Endometrium (tissue), 2 donors: Measurements from ENCODE around the gene SMYD1.

Source experiments
- FAIRE-seq: peaks from 2 replicates; lab custom pipeline; 2012; peaks lifted over from hg19 to GRCh38; lab: Jason Lieb, UNC
- donor health status: control.
- donor health status: control.

Gene SMYD1

DNA sequence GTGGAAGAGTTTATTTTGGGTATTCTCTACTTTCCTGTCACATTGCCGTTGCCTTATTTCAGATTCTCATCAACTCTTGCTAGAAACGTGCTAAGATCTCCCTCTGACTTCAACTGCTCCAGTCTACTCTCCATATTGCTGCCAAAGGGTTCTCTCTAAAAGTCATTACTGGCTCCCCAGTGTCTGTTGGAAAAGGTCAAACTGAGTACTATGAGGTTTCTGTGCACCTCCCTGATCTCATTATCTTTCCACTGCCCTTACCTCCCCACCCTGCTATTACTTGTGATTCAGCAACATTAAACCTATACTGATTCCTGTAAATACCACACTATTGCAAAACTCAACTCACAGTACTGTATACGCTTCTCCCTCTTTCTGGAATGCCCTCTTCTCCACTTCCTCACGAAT lies 10.2 kb upstream of the SMYD1 start:
- no peak for FAIRE-seq

DNA sequence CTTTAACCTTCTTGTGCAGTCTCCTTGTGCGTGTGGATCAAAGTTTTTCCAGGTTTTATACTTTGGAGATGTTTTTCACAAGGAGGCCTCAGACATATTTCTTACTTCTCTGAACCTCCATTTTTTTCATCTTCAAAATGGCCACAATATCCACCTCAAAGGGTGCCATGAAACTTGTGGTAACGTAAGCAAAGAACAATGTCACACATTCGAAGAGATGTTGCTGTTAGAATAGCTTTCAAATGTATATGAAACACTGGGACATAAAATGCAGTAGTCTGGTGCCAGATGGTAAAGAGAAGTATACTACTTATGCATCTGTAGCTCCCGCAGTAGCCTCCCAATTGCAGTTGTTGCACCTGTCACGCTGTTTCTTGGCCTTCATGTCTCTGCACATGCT lies 9.4 kb upstream of the SMYD1 start:
- no peak for FAIRE-seq

DNA sequence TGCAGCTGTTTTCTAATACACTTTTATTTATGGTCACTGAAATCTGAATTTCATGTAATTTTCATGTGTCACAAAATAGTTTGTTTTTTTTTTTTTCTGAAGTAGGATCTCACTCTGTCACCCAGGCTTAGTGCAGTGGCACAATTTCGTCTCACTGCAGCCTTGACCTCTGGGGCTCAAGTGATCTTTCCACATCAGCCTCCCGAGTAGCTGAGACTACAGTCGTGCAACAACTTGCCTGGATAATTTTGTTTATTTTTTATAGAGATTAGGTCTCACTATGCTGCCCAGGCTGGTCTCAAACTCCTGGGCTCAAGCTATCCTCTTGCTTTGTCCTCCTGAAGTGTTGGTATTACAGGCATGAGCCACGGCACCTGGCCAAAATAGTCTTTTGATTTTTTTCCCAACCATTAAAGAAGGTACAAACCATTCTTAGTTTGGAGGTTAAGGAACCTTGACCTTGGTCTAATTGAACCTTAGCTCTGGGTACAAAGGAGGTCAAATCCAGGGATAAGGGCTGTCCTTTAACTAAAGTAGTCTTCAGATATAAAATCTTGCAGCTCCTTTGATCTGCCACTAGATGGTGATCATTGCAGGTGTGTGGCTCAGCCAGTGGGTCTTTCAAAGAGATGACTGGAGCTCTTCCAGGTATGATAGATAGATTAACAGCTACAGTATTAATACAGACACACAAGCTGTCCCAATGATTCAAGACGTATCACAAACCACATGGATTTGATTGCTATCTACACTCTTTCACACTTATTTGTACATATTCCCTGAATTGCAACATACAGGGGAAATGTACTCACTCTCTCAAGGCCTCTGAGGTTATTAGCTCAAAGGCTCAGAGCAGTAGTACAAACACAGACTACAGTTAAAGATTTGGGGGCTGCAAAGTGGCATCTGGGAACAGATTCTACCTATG lies 7.4 kb upstream of the SMYD1 start:
- FAIRE-seq = no peak

DNA sequence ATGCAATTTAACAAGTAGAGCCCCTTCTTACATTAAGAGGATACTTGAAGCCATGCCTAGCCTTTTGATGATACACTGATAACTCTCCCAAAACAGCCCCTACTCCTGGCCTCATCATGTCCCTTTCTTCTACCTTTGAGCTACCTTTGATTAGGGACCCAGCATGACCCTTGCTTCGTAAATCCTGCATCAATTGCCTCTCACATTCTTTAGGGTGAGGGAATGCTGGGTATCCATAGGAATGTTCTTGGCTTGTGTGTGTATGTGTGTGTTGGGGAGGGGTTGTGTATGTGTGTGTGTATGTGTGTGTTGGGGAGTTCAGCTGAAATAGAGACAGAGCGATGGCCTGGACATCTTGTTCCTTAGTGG lies 6.7 kb upstream of the SMYD1 start:
- no peak for FAIRE-seq

DNA sequence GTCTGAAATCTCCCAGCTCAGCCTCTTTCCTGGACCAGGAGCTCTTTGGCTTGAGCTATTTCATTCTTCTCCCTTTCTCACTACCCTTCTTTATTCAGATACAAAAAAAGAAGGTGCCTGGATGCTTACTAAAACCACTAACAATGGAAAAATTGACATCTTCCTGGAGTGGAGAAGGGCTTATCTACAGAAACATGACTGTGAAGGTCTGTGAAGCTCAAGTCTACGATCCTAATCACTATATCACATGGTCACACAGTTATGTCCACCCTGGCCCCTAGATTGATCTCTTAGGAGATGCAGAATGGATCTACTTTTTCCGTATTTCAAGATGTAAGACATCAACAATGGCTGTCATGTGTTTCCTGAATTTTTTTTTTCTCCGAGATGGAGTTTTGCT lies 6.3 kb upstream of the SMYD1 start:
- FAIRE-seq = no peak

DNA sequence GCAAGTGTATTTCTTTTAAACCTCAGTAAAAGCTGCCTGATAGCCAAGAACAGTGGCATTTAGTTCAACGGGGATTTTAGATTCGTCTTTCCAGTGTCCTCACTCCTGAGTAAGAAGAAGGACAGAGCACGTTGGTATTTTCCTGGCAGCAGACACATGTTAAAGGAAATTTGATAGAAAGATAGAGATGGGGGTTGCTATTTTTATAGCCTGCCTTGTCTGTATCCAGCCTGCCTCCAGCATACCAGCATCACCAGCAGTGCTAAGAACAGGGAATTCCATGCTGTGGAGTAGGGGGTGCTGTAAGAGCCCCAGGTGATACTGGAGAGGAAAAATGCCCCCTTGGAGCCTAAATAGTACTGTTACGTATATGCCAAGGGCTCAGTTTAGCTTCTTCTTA lies 1.1 kb upstream of the SMYD1 start:
- no peak for FAIRE-seq

DNA sequence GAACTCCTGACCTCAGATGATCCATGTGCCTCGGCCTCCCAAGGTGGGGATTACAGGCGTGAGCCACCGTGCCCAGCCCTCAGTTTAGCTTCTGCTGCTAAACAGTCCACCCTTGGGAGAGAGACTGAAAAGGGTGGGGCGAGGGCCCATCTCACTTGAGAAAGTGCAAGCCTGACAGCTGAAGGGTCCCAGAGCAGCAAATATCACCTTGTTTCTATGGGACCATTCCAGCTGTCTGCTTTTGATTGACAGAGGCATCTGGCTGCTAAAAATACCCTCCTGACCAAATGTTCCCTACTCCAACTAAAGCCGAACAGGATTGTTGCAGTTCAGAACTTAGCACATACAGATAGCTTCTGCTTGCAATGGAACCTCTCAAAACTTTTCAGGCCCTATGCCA lies 436 bp upstream of the SMYD1 start:
- no peak for FAIRE-seq

DNA sequence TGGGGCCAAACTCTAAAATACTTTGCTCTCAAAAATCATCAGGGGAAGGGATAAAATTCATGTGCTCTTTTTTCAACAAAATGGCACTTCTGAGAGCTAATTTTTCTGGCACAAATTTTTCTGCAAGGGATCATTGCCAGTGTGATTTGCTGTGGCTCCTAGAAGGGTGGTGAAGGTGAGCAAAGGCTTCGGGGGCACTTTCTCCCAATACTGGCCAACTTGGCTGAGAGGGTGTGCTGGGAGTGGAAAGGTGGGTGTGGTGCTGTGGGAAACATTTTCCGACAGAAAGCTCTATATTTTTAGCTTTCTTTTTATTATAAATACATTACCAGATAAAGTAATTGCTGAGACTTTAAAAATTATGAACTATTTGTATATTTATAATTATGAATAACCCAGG lies 419 bp downstream of the SMYD1 start:
- no peak for FAIRE-seq

DNA sequence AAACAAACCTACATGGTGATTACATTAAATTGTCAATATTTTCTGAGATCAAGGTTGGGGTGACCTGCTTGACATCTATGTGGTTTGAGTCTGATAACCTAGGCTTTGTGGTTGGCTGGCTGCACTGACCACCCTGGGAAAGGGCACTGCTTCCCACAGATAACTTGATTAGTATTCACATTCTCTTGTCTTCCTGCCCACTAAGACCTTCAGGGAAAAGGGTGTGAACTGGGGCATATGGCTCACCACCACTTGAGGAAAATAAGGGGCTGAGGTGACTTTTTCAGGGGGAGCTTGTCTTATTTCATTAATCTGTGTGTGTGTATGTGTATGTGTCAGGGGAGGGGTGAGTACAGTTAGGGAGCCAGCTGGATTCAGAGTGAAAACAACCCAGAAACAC lies 1.5 kb downstream of the SMYD1 start:
- no peak for FAIRE-seq

DNA sequence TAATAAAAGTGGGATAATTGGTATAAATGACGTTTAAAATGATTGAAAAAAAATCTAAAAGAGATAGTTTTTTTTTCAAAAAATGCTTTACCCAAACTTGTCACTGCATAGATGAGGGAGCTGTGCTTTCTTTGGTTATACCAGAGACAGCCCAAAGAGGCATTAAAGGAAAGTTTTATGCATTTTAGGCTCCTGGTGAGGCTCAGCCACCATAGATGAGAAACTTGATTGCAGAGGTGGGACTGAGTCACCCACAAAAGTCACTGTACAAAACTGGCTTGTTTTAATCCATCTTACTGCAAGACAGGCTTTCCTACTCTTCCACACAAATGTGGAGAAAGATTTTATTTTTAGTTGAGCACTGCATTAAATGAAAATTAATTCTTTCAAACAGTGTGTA lies 2.4 kb downstream of the SMYD1 start:
- FAIRE-seq = no peak

DNA sequence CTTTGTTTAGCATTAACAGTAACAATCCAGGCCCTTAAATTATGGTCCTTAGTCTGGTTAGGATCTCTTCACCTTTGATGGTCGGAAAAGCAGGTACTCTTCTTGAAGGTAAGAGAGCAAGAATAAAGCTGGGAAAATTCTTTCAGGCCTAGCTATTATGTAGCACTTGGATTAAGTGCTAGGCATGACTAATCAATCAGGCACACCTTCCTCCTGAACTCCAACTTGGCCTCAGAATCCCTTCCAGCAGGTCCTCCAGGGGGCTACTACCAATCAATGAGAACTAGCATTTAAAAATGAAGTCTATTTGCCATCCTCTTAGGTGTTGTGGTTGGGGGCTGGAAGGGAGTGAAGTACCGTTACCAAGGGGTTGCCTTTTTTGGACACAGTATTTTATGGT lies 3.7 kb downstream of the SMYD1 start:
- no peak for FAIRE-seq

DNA sequence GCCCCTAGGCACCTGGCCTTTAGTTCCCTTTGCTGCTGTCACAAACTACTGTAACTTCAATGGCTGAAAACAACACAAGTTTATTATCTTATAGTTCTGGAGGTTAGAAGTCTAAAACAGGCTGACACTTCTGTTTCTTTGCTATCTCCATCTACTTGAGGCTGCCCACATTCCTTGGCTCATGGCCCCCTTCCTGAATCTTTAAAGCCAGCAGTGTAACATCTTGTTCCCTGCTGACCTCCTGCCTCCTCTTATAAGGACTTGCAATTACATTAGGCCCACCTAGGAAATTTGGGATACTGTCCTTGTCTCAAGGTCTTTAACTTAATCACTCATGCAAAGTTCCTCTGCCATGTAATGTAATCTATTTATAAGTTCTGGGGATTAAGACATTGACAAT lies 6.5 kb downstream of the SMYD1 start:
- no peak for FAIRE-seq

DNA sequence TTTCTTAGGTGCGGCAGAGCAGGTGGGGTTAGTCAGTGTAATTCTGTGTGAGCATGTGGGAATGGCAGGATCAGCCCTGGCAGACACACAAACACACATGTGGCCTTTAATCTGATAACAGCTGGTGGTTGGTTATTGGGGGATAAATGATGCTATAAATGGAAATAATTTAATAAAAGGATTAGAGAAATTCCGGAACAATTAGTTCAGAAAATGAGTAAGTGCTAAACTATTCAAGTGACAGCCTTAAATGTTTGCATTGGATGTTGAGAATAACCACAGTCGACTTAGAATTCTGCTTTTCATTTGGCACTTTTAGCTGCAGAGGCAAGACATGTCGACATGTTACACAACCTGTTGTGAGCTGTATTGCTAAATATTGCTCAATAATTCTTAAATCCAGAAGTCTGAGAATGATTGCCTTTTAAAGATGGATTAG lies 7.2 kb downstream of the SMYD1 start:
- FAIRE-seq = no peak

DNA sequence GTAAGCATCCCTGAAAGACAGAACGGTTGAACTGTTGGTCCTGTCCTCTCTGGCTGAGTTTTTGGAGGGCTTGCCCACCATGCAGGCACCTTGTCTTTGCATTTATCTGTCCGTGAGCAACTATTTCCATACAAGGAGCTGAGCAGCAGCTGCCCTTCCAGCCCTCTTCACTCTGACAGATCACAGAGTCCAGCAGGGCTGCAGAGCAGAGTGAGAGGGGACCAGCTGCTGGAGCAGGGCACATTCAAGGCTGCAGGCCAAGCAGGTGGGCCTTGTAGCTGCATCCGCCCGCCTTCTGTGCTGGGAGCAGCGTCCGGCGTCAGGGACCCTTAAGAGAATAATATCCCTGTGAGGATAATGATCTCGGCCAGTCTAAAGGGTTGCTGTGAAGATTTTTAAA lies 9.5 kb downstream of the SMYD1 start:
- no peak for FAIRE-seq

DNA sequence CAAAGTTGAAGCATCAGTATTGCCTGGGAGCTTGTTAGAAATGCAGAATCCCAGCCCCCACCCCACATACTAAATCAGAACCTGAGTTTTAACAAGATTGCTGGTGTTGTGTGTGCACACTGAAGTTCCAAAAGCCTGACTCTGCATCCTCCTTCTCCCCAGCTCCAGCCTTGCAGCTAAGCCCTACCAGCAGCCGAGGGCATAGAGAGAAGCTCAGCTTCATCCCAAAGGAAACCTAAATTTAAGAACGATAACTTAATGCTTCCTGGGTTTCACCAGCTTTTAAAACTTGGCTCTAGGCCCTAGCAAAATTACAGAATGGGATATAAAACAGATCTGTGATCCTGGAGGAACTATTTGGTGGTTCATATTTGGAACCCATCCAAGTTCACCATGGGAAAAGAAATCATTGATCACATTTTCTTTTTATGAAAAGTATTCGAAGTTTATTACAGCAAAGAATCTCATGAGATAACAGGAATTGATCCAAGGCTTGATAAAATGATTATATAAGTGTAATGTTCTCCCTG lies 11.1 kb downstream of the SMYD1 start:
- no peak for FAIRE-seq

DNA sequence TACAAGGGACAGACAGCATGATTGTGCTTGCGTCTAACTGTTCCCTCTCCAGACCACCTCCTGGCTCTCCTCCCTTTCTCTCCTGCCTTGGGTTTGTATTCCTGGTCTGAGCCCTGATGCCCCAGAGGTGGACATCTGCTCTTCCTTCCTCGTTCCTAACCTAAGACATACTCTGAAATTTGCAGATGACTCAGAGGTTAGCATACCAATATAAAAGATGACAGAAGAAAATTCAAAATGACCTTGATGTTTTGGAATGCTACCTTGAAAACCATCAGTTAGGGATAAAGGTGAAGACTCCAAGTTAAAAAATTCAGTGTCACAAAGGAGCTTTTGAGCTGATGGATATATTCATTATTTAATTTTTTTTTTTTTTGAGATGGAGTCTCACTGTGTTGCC lies 12.9 kb downstream of the SMYD1 start:
- no peak for FAIRE-seq

DNA sequence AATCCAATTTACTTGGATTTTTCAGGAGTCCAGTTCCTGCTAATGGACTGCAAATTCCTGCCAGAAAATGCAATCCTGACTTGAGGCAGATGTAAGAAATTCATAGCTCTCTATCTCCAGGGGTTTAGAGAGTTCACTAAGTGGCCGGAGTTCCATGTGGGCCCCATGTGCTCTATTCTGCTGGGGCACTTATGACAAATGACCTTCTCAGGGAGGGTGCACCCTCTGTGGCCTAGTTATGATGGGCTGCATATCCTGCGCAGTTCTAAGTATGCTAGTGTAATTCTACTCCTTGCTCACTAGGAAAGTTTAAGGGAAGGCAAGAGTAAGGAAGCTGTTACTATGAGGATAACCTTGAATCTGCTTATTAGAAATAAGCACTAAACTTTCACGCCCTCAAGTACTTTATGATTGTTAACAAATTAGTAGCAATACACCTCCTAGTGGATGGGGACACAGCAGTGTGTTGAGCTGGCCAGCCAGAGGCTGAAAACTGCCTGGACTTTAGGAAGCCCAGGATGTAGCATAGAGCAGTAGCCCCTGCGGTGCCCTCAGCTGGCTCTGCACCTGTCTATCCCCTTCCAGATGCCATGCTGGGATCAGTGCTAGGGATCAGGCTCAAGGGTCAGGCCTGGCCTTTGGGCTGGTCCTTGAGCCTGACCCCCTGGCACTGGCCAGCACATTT lies 14.4 kb downstream of the SMYD1 start:
- FAIRE-seq = no peak

DNA sequence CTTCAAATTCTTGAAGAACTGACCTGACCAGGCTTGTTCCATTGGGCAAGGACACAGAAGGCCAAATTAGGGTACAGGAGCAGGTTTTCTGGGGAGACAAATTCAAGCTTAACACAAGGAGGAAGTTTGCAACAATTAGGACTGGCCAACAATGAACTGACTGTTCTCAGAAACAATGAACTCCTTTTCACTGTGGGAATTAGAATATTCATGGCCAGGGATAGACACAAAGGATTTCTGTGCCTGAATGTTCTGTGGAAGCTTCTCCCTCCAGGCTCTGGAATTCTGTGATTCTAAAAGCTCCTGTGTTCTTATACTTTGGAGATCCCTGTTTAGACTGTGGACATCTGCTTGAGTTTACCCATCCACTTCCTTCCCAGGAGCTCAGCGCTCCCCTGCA lies 15.2 kb downstream of the SMYD1 start:
- FAIRE-seq = no peak

DNA sequence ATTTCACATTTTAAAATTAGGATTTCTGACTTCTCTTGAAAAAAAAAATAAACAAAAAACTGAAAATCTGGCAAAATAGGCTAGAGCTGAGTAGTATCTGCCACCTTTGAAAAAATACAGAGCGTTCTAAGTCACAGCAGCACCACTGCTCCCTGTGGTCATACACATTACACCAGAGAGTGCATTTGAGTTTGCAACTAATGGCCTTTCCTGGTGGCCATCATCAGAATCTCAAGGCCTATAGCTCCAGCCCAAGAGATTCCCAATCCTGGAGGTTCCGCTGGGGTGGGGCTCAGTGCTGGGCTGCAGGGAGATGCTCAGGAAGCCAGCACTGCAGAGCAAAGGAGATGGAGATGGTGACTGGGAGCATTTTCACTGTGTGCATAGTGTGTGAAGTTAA lies 17.5 kb downstream of the SMYD1 start:
- FAIRE-seq = no peak

DNA sequence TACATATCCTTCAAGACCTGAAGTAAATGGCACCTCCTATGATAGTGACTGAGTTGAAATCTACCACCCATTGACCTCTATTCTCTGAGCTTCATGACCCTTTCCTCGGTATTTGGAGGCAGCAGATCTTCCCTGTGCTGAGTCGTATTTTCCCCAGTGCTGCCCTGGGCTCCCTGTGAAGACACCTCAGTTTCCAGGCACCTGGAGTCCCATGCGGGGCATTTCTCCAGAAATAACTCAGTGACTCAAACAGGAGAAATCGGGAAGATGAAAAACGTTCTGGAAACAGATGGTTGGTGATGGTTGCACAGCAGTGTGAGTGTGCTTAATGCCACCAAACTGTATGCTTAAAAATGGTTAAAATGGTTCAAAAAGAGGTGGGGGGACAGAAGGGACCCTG lies 18.0 kb downstream of the SMYD1 start:
- FAIRE-seq = no peak

DNA sequence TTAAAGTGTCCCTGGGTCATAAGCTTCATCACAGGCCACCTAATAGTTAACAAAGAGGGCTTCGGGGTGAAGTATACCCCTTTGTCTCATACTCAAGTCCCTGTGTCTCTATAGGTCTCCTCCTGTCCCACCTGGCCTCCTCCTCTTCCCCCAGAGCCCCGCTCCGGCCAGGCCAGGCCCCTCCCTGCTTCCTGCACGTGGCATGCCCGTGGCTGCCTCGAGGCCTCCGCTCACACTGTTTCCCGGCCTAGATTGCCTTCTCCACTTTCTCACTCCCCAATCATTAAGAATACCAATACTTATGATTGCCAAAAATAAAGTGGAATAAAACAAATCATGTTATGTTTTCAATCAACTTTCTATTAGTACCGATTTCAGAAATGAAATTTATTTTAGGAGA lies 18.8 kb downstream of the SMYD1 start:
- no peak for FAIRE-seq

DNA sequence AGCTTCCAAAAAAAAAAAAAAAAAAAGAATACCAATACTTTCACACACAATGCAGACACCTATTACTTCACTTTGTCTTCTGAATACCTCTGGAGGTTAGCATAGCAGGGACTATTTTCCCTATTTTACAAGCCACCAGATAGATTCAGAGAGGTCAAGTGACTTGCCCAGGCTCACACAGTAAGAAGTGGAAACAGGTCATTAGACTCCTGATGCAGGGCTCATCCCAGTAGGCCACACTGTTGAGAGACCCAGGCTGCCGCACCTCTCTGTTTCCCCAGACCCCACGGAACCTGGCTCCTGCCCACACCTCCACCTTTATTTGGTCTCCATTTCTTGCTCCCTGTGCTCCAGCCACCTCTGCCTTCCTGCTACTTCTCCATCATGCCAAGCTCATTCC lies 19.4 kb downstream of the SMYD1 start:
- FAIRE-seq = no peak

DNA sequence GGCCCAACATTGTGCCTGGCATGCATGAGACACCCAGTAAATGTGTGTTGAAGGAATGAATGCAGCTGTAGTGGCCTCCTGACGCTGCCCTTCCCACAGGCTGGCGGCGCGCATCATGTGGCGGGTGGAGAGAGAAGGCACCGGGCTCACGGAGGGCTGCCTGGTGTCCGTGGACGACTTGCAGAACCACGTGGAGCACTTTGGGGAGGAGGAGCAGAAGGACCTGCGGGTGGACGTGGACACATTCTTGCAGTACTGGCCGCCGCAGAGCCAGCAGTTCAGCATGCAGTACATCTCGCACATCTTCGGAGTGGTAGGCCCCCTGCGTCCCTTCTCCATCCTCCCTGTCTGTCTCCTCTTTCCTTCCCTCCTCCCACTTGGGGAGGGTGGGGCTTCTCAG lies 20.1 kb downstream of the SMYD1 start:
- no peak for FAIRE-seq

DNA sequence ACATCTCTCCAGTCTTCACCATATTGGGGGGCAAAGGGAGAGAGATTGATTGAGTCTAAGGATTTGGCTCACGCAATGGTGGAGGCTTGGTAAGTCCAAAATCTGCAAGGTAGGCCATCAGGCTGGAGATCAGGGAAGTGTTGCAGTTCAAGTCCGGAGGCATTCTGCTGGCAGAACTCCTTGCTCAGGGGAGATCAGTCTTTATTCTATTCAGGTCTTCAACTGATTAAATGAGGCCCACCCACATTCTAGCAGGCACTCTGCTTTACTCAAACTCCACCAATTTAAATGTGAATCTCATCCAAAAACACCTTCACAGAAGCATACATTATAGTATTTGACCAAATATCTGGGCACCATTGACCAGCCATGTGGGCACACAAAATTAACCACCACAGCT lies 21.4 kb downstream of the SMYD1 start:
- FAIRE-seq = no peak
